DOHH2 (cell line): Measurements from ENCODE around the gene ZNF662.
A peak's percentile ranks its signal among the peaks of the same experiment; 100 is the strongest.
"Not testable (repeated sequence)": the region's sequence is repeated elsewhere in the genome, so short reads cannot be mapped to it uniquely, and the experiment has no call there.

Experiments
- H3F3A ChIP-seq: fragments of 200-600 bp; sonication (generic), shearing (Covaris generic); 2 replicates; pipeline ENCODE4 v1.6.0; 2016; ENCODE audit warnings: antibody characterized with exemption, mild to moderate bottlenecking; ENCODE audit not compliant: control insufficient read depth, insufficient read depth
- H3K27ac ChIP-seq: fragments of 200-600 bp; sonication (generic); 2 replicates; pipeline ENCODE4 v1.5.1; 2014; ENCODE audit warnings: low read depth, mild to moderate bottlenecking, low read length, moderate library complexity
- H3K27me3 ChIP-seq: fragments of 200-600 bp; sonication (generic); 2 replicates; pipeline ENCODE4 v1.6.1; 2014; ENCODE audit warnings: mild to moderate bottlenecking, low read length, mixed read lengths; ENCODE audit not compliant: control insufficient read depth
- H3K36me3 ChIP-seq: fragments of 200-600 bp; sonication (generic); 2 replicates; pipeline ENCODE4 v1.6.1; 2014; ENCODE audit warnings: mild to moderate bottlenecking, low read length, moderate library complexity, mixed read lengths; ENCODE audit not compliant: control insufficient read depth
- H3K4me1 ChIP-seq: fragments of 200-600 bp; sonication (generic); 2 replicates; pipeline ENCODE4 v1.6.1; 2014; ENCODE audit warnings: mild to moderate bottlenecking, low read length, mixed read lengths; ENCODE audit not compliant: control insufficient read depth
- H3K4me2 ChIP-seq: fragments of 200-600 bp; sonication (generic); 2 replicates; pipeline ENCODE4 v1.6.0; 2014; ENCODE audit warnings: mild to moderate bottlenecking, low read length, moderate library complexity
- H3K4me3 ChIP-seq: fragments of 200-600 bp; sonication (generic); 2 replicates; pipeline ENCODE4 v1.5.1; 2014; ENCODE audit warnings: mild to moderate bottlenecking, low read length, mixed read lengths
- H3K79me2 ChIP-seq: fragments of 200-600 bp; sonication (generic); 2 replicates; pipeline ENCODE4 v1.6.1; 2014; ENCODE audit warnings: mild to moderate bottlenecking, low read length, mixed read lengths; ENCODE audit not compliant: control insufficient read depth
- H3K9me2 ChIP-seq: fragments of 200-600 bp; sonication (generic); replicated peaks from 2 replicates; pipeline ENCODE4 v1.6.1; 2014; ENCODE audit warnings: mild to moderate bottlenecking, low read length, mixed read lengths; ENCODE audit not compliant: control insufficient read depth
- H3K9me3 ChIP-seq: fragments of 200-600 bp; sonication (generic); 2 replicates; pipeline ENCODE4 v1.6.1; 2014; ENCODE audit warnings: antibody characterized with exemption, low read length, mixed read lengths; ENCODE audit not compliant: control insufficient read depth, insufficient read depth
- H4K20me1 ChIP-seq: fragments of 200-600 bp; sonication (generic); 2 replicates; pipeline ENCODE4 v1.6.0; 2014; ENCODE audit warnings: low read depth, mild to moderate bottlenecking, antibody characterized with exemption, low read length, moderate library complexity; ENCODE audit not compliant: control insufficient read depth, insufficient read depth
- EZH2phosphoT487 ChIP-seq: fragments of 200-600 bp; sonication (generic); IDR thresholded peaks from 2 replicates; pipeline ENCODE4 v1.6.1; 2017; ENCODE audit warnings: borderline replicate concordance, mild to moderate bottlenecking, antibody characterized with exemption, low read length, moderate library complexity, mixed read lengths
- TF ChIP-seq, protein P1 (sequence below): fragments of 200-600 bp; sonication (generic); IDR thresholded peaks from one replicate; pipeline ENCODE4 v1.5.1; 2014; ENCODE audit warnings: antibody characterized with exemption, mild to moderate bottlenecking, low read depth, low read length; ENCODE audit not compliant: poor library complexity, severe bottlenecking

The ZNF662 gene

DNA sequence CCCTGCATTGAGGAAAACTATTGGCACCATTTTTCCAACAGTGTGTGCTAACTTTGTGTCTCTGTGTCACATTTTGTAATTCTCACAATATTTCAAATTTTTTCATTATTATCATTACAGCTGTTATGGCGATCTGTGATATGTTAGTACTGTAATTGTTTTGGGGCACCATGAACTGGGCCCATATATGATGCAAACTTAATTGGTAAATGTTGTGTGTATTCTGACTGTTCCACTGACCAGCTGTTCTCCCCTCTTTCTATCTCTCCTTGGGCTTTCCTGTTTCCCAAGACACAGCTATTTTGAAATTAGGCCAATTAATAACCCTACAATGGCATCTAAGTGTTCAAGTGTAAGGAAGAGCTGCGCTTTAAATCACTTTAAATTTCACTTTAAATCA, 28.1 kb upstream of the ZNF662 start:
- no peaks in the 10 kb centered on the region for H3K9me3 ChIP-seq
- H3K9me2 ChIP-seq, result no peaks in the 10 kb centered on the region
- peaks cover 10% of the 10 kb centered on the region for H3K27me3 ChIP-seq
- TF ChIP-seq, protein P1, sequence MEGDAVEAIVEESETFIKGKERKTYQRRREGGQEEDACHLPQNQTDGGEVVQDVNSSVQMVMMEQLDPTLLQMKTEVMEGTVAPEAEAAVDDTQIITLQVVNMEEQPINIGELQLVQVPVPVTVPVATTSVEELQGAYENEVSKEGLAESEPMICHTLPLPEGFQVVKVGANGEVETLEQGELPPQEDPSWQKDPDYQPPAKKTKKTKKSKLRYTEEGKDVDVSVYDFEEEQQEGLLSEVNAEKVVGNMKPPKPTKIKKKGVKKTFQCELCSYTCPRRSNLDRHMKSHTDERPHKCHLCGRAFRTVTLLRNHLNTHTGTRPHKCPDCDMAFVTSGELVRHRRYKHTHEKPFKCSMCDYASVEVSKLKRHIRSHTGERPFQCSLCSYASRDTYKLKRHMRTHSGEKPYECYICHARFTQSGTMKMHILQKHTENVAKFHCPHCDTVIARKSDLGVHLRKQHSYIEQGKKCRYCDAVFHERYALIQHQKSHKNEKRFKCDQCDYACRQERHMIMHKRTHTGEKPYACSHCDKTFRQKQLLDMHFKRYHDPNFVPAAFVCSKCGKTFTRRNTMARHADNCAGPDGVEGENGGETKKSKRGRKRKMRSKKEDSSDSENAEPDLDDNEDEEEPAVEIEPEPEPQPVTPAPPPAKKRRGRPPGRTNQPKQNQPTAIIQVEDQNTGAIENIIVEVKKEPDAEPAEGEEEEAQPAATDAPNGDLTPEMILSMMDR, result no peak
- no peak for TF ChIP-seq EZH2phosphoT487
- no peak overlapping the region for H3K4me2 ChIP-seq
- H3K4me1 ChIP-seq, result peaks cover 11% of the 10 kb centered on the region
- H3K27ac ChIP-seq, result no peak overlapping the region
- H3K79me2 ChIP-seq, result no peaks in the 10 kb centered on the region
- no peaks in the 10 kb centered on the region for H3F3A ChIP-seq
- no peaks in the 10 kb centered on the region for H3K36me3 ChIP-seq
- H3K4me3 ChIP-seq, result no peak overlapping the region
- no peaks in the 10 kb centered on the region for H4K20me1 ChIP-seq

DNA sequence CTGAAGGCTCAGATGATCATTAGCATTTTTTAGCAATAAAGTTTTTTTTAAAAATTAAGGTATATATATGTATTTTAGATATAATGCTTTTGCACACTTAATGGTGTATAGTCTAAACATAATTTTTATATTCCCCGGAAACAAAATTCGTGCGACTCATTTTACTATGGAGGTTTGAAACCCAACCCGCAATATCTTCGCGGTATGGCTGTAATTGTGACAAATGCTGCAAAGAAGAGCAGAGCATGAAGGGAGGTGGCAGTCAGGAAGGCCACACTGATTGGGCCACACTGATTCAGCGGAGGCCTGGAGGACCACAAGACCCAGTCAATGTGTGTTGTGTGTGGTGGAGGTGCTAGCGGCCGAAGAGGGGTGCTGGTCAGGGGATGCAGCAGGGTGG, 25.8 kb upstream of the ZNF662 start:
- Histone ChIP-seq H4K20me1 (no peaks in the 10 kb centered on the region), H3K36me3 (no peaks in the 10 kb centered on the region)

DNA sequence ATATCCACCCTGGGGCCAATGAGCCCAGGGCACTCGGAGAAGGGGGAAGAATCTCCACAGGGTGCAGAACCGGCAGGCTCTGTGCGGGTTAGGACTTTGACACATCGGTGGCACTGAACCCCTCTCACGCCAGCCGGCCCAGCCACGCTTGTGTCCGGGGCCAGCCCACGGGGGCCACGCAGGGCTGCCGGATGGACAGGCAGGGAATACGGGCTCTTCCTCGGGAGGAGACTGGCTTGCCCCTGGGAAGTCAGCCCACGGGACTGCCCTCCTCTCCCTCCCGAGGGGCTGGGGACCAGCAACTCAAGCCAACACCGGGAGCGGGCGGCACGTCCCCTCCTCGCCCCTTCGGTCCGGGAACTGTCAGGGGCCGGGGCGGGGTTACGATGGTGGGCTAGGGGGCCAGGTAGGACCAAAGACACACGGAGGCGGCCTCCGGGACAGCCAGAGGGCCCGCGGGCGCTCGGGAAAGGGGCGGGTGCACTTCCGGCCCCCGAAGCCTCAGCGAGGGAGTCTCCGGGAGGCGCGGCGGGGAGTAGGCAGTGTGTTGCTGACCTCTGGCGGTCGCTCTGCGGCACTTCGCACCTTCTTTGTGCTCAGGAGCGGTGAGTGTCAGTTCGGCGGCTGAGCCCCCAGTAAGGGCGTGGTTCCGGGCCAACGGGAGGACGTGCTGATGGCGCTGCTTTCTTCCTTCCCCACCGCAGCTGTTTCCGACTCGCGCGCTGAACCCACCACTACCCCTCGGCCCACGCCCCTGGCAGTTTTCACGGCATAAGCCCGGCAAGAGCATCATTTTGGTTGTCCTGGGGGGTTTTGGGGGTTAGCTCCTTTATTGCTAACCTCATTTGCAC, 25.1 kb upstream of the ZNF662 start:
- H3K79me2 ChIP-seq, result no peaks in the 10 kb centered on the region
- peaks cover 15% of the 10 kb centered on the region for H3K27me3 ChIP-seq
- H4K20me1 ChIP-seq, result no peaks in the 10 kb centered on the region
- peak overlapping the region; percentile 90 for H3K4me2 ChIP-seq
- TF ChIP-seq EZH2phosphoT487, result no peak
- TF ChIP-seq, protein P1, result peak; percentile 84
- no peaks in the 10 kb centered on the region for H3K9me2 ChIP-seq
- H3K9me3 ChIP-seq, result no peaks in the 10 kb centered on the region
- H3K4me3 ChIP-seq, result peak overlapping the region; percentile 81
- no peaks in the 10 kb centered on the region for H3F3A ChIP-seq
- no peak overlapping the region for H3K27ac ChIP-seq
- no peaks in the 10 kb centered on the region for H3K36me3 ChIP-seq
- peaks cover 11% of the 10 kb centered on the region for H3K4me1 ChIP-seq

More for the DNA sequence above, 25.8 kb upstream of the ZNF662 start:
- Histone ChIP-seq H3K4me1 (peaks cover 11% of the 10 kb centered on the region), H3K27ac (no peak overlapping the region), H3K9me2 (no peaks in the 10 kb centered on the region), H3K4me2 (peak overlapping the region; percentile 90), H3K4me3 (peak overlapping the region; percentile 81), H3K27me3 (peaks cover 13% of the 10 kb centered on the region), H3K79me2 (no peaks in the 10 kb centered on the region), H3K9me3 (no peaks in the 10 kb centered on the region), H3F3A (no peaks in the 10 kb centered on the region)
- TF ChIP-seq EZH2phosphoT487, result no peak
- TF ChIP-seq, protein P1, result no peak

DNA sequence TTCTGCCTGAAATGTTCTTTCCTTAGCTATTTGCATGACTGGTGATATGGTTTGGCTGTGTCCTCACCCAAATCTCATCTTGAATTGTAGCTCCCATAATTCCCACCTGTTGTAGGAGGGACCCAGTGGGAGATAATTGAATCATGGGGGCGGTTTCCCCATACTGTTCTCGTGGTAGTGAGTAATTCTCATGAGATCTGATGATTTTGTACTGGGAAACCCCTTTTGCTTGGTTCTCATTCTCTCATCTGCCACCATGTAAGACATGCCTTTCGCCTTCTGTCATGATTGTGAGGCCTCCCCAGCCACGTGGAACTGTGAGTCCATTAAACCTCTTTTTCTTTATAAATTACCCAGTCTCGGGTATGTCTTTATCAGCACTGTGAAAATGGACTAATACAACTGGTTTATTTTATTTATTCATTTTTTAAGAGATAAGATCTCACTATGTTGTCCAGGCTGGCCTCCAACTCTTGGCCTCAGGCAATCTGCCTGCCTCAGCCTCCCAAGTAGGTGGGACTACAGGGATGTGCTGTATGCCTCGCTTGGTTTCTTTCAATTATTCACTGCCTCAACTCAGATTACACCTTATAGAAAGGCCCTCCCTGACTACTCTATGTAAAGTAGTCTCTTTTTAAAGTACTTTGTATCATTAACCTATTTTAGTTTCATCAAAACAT, 22.6 kb upstream of the ZNF662 start:
- H3F3A ChIP-seq, H3K79me2 ChIP-seq, H3K36me3 ChIP-seq, H3K4me2 ChIP-seq, H3K9me3 ChIP-seq, H4K20me1 ChIP-seq, H3K27ac ChIP-seq, H3K4me3 ChIP-seq, H3K9me2 ChIP-seq: not testable (repeated sequence)
- peaks cover 13% of the 10 kb centered on the region for H3K27me3 ChIP-seq
- H3K4me1 ChIP-seq, result peaks cover 11% of the 10 kb centered on the region
